GM10248 (cell line): ENCODE measurements around the gene AATK.

Experiments used
- CTCF ChIA-PET: fragments of 300-600 bp; sonication (Branson Sonifier 250); formaldehyde crosslinking; extraction: SDS; loops from one replicate; lab custom pipeline; 2021; ENCODE audit warnings: antibody characterized with exemption; lab: Yijun Ruan, JAX
- POLR2A ChIA-PET: fragments of 350-650 bp; sonication (Branson Sonifier 250); formaldehyde crosslinking; extraction: SDS; loops from one replicate; lab custom pipeline; 2020; ENCODE audit warnings: antibody characterized with exemption; lab: Yijun Ruan, JAX
- DNase-seq: peaks from one replicate; pipeline ENCODE4 v3.0.0; 2012; ENCODE audit errors: extremely low spot score
- CTCF ChIP-seq: IDR thresholded peaks from 2 replicates; pipeline ENCODE4 v1.5.1; 2012; ENCODE audit warnings: mild to moderate bottlenecking, low read depth; ENCODE audit errors: extremely low read depth, missing control alignments, control extremely low read depth

AATK gene

DNA sequence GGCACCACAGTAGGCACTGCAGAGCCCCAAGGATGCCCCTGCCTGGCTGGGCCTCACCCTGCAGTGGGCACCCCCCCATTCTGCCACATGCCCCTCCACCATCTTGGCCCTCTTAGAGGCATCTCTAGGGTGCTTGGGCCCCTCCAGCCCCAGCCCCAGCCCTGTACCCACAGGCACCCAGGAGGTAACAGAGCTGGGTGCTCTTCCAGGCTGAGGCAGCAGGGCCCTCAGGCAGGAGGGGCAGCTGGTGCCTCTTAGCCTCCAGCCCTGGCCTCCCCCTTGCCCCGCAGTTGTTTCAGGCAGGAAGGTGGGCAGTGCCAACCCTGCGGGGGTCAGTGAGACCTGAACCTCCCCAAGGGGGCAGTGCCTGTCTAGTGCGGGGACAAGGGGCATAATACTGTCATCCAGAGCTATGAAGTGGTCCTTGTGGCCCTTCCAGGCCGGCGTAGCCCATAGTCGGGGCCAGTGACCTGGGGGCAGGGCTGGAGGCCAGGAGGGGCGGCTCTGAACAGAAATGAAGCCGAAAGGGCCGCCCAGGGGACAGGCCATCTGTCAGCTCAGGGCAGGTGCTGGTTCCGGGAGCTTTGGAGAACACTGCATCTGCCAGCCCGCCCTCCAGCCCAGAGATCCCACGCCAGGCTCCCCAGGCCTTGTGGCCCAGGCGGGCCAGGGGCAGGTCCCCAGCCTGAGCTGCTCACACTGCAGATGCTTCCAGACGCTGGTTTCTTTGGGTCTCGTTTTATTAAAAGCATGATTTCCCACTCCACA is 4.9 kb upstream of the AATK start:
- POLR2A ChIA-PET: no interaction called here
- CTCF ChIA-PET: interaction anchor here (1.0 kb wide), 1 partner anchor 10 kb away, joined by 3 read pairs; no protein-coding TSS in a partner anchor
- no peak for DNase-seq
- TF ChIP-seq CTCF: no peak

DNA sequence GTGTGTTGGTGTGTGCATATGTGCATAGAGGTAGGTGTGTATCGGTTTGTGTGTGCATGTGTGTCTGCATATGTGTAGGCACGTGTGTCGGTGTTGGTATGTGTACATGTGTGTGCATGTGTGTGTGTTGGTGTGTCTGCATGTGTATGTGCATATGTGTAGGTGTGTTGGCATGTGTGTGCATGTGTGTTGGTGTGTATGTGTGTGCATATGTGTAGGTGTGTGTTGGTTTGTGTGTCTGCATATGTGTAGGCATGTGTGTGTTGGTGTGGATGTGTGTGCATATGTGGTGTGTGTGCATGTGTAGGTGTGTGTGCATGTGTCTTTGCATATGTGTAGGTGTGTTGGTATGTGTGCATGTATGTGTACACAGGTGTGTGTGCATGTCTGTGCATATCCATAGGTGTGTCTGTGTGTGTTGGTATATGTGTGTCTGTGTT is 3.9 kb upstream of the AATK start:
- TF ChIP-seq CTCF: no peak
- no peak for DNase-seq
- POLR2A ChIA-PET: no interaction called here
- CTCF ChIA-PET: no interaction called here

GRCh38 chr17:81167638-81168037 is 1.6 kb upstream of the AATK start:
- POLR2A ChIA-PET: interaction anchor here (0.5 kb wide), 1 partner anchor 41 kb away, joined by 4 read pairs; no protein-coding TSS in a partner anchor
- no peak for TF ChIP-seq CTCF
- CTCF ChIA-PET: no interaction called here
- DNase-seq: no peak

- DNase-seq: no peak
- POLR2A ChIA-PET: no interaction called here
- CTCF ChIA-PET: no interaction called here
- no peak for TF ChIP-seq CTCF
Measured at GRCh38 chr17:81167194-81167524, 1.1 kb upstream of the AATK start.

GRCh38 chr17:81165246-81166032 is 582 bp downstream of the AATK start, which contains the start of gene PVALEF:
PVALEF (plus strand) TSS chr17:81165507; CDS start chr17:81181227, 15,720 bp downstream.
- ChIA-PET POLR2A (no interaction called here), CTCF (no interaction called here)
- no peak for DNase-seq
- TF ChIP-seq CTCF: no peak

- no peak for DNase-seq
- POLR2A ChIA-PET: no interaction called here
- CTCF ChIA-PET: interaction anchor here (1.6 kb wide), 1 partner anchor 63 kb away, joined by 3 read pairs; no protein-coding TSS in a partner anchor
- TF ChIP-seq CTCF: no peak
Measured at GRCh38 chr17:81164371-81165245, 1.4 kb downstream of the AATK start.
